Esophagus muscularis mucosa (tissue), 4 donors: ENCODE results near the gene FAM169A. TPM values are rescaled to one million over a fixed set of nuclear protein-coding genes. Genes with fewer than 3 reads are reported as not detected.
"Not testable (repeated sequence)": the region's sequence is repeated elsewhere in the genome, so short reads cannot be mapped to it uniquely, and the experiment has no call there.

Experiments used
- DNase-seq: peaks from one replicate; pipeline ENCODE4 v3.0.0-alpha.2; 2017; ENCODE audit errors: extremely low spot score
- H3K27ac ChIP-seq, 4 donors: fragments of 200-600 bp; sonication (generic); replicated peaks in 1 of 4; 1 replicate in 3 of 4; 2 replicates in 1 of 4; pipeline ENCODE4 v1.5.1; 2016 to 2019; ENCODE audit warnings: mild to moderate bottlenecking in 1 of 4
- H3K27me3 ChIP-seq, 4 donors: fragments of 200-600 bp; sonication (generic); one replicate each; pipeline versions ENCODE4 v1.5.1 to v1.6.0; 2016 to 2019
- H3K36me3 ChIP-seq, 4 donors: fragments of 200-600 bp; sonication (generic); one replicate each; pipeline ENCODE4 v1.5.1; 2016 to 2019
- H3K4me1 ChIP-seq, 4 donors: fragments of 200-600 bp; sonication (generic); one replicate each; pipeline ENCODE4 v1.5.1; 2016 to 2019
- H3K4me3 ChIP-seq, 4 donors: fragments of 200-600 bp; sonication (generic); 1 replicate in 2 of 4; 2 replicates in 2 of 4; pipeline ENCODE4 v1.5.1; 2016 to 2019; ENCODE audit warnings: mild to moderate bottlenecking in 4 of 4, moderate library complexity in 1 of 4
- H3K9me3 ChIP-seq, 4 donors: fragments of 200-600 bp; sonication (generic); 1 replicate in 3 of 4; 2 replicates in 1 of 4; pipeline ENCODE4 v1.5.1; 2016 to 2019
- EP300 ChIP-seq: sonication (generic); formaldehyde crosslinking; IDR thresholded peaks from one replicate; pipeline ENCODE4 v1.6.1; 2017; ENCODE audit warnings: antibody characterized with exemption
- POLR2A ChIP-seq: fragments of 450-650 bp; IDR thresholded peaks from one replicate; pipeline ENCODE4 v1.6.1; 2017; ENCODE audit warnings: antibody characterized with exemption, moderate library complexity, mild to moderate bottlenecking, low read depth
- POLR2AphosphoS5 ChIP-seq, 2 donors: sonication (generic); formaldehyde crosslinking; IDR thresholded peaks; one replicate each; pipeline ENCODE4 v1.6.1; 2017; ENCODE audit warnings: antibody characterized with exemption in 2 of 2
- WGBS: methylation state at CpG from one replicate; pipeline ENCODE4 v1.1.5; 2018; 5-methylcytosine and 5-hydroxymethylcytosine counted together
- intact Hi-C: fragments of 100-400 bp; cut with DNase I; formaldehyde crosslinking; loops from one replicate; pipeline ENCODE4 v1.15.1; 2023
- total RNA-seq, 4 donors: library from RNA; depleted of rRNA; stranded (reverse); fragments of >200 nt; gene quantifications; one replicate each; pipeline versions ENCODE4 v1.1.0 to v1.2.1, GENCODE V29; 2016
- TF ChIP-seq, protein P1 (sequence below), 3 experiments: fragments of 200-600 bp in 2 of 3; fragments of 450-650 bp in 1 of 3; sonication (generic) in 2 of 3; IDR thresholded peaks; one replicate each; pipeline ENCODE4 v1.5.1; 2017 to 2019; ENCODE audit warnings: antibody characterized with exemption in 3 of 3, mild to moderate bottlenecking in 2 of 3, moderate library complexity in 1 of 3

FAM169A gene, protein sequence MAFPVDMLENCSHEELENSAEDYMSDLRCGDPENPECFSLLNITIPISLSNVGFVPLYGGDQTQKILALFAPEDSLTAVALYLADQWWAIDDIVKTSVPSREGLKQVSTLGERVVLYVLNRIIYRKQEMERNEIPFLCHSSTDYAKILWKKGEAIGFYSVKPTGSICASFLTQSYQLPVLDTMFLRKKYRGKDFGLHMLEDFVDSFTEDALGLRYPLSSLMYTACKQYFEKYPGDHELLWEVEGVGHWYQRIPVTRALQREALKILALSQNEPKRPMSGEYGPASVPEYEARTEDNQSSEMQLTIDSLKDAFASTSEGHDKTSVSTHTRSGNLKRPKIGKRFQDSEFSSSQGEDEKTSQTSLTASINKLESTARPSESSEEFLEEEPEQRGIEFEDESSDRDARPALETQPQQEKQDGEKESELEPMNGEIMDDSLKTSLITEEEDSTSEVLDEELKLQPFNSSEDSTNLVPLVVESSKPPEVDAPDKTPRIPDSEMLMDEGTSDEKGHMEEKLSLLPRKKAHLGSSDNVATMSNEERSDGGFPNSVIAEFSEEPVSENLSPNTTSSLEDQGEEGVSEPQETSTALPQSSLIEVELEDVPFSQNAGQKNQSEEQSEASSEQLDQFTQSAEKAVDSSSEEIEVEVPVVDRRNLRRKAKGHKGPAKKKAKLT
- 1 to 10 TPM in 3 of 4 donors, under 1 TPM in 1; 0.80 to 2.1 (median 1.3) TPM for total RNA-seq

DNA sequence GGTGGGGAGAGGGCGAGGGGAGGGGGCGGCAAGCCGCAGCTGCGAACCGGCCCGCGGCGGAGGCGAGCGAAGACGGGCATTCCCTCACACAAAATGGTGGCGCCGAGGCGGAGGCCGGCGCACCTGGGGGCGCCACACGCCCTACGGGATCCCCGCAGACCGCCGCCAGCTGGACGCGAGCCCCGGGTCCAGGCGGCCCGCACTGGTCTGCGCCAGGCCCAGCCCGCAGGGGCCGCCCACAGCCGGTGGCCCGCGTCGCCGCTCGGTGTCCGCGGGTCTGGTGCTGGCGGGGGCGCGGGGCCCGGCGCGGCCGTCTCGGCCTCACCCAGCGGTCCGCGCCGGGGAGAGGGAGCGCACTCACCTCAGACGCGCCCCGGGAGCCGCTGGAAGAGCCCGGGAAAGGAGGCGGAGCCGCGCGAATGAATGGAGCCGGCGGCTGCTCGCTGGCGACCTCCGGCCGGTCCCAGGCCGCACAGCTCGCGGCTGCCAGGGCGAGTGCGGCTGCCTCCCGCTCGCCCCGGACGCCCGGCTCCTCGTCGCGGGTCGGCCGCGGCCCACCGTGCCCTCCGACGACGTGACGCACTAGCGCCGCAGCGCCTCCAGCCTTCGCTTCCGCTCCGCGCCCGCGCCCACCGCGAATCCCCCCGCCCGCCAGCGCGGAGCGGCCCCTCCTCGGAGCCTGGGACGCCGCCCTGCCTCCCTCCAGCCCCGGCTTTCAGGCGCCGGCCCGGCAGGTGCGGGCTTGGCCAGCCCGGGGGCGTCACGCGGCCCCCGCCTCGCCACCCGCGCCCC is at the start of gene FAM169A:
FAM169A (minus strand) TSS at position 584 of the 792 bp plus-strand sequence. CDS start 24,711 bp downstream, outside the sequence.
- Histone ChIP-seq H3K4me1 (peaks cover 3 to 19% (median 13%) of the 10 kb centered on the region in 4 donors), H3K36me3 (no peaks in the 10 kb centered on the region), H3K9me3 (no peaks in the 10 kb centered on the region), H3K4me3 (peak within 1 kb of the TSS; percentile 61 to 77 (median 66)), H3K27ac (peak within 1 kb of the TSS in 1 of 4 donors; percentile 37), H3K27me3 (peaks cover 0 to 33% (median 0%) of the 10 kb centered on the region in 4 donors)
- DNase-seq: no peak
- under 1% methylated on average over 17 of the region's 119 CpGs for WGBS
- intact Hi-C loops: no loop called here
- TF ChIP-seq EP300: no peak
- TF ChIP-seq POLR2A: no peak
- no peak for TF ChIP-seq POLR2AphosphoS5 (IDR thresholded peaks at IDR 0.05)
- TF ChIP-seq, protein P1, sequence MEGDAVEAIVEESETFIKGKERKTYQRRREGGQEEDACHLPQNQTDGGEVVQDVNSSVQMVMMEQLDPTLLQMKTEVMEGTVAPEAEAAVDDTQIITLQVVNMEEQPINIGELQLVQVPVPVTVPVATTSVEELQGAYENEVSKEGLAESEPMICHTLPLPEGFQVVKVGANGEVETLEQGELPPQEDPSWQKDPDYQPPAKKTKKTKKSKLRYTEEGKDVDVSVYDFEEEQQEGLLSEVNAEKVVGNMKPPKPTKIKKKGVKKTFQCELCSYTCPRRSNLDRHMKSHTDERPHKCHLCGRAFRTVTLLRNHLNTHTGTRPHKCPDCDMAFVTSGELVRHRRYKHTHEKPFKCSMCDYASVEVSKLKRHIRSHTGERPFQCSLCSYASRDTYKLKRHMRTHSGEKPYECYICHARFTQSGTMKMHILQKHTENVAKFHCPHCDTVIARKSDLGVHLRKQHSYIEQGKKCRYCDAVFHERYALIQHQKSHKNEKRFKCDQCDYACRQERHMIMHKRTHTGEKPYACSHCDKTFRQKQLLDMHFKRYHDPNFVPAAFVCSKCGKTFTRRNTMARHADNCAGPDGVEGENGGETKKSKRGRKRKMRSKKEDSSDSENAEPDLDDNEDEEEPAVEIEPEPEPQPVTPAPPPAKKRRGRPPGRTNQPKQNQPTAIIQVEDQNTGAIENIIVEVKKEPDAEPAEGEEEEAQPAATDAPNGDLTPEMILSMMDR (IDR thresholded peaks at IDR 0.05): no peak

DNA sequence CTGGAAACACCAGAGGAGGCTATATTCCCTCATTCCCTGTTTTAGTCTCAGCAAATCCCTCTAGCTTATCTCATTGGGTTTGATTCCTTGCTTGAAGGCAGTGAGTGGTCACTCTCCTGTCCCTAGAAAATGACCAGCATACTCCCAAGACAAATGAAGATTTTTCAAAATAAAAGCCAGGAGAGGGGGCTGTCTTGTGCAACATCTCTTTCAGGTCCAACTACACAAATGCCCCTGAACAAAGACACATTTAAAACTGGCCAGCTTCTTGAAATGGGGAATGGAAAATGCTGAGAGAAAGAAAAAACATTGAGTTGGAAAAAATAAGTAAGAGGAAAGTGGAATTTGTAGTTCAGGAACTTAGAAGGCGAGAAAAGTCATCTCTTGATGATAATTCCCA is 49.3 kb upstream of the FAM169A start:
- DNase-seq: no peak
- H3K4me1 ChIP-seq: no peaks in the 10 kb centered on the region
- H3K27me3 ChIP-seq: peaks cover 0 to 7% (median 0%) of the 10 kb centered on the region in 4 donors
- TF ChIP-seq, protein P1 (IDR thresholded peaks at IDR 0.05): no peak
- TF ChIP-seq EP300 (no peak), POLR2A (no peak), POLR2AphosphoS5 (IDR thresholded peaks at IDR 0.05) (no peak)
- no peak overlapping the region for H3K4me3 ChIP-seq
- no peaks in the 10 kb centered on the region for H3K9me3 ChIP-seq
- intact Hi-C loops: loop anchor here (5.0 kb wide), 2 partner anchors 148 to 243 kb away; partner anchors contain the start of genes GFM2 and NSA2
- no peaks in the 10 kb centered on the region for H3K36me3 ChIP-seq
- 88% methylated on average over 1 of the region's 1 CpG for WGBS
- no peak overlapping the region for H3K27ac ChIP-seq

DNA sequence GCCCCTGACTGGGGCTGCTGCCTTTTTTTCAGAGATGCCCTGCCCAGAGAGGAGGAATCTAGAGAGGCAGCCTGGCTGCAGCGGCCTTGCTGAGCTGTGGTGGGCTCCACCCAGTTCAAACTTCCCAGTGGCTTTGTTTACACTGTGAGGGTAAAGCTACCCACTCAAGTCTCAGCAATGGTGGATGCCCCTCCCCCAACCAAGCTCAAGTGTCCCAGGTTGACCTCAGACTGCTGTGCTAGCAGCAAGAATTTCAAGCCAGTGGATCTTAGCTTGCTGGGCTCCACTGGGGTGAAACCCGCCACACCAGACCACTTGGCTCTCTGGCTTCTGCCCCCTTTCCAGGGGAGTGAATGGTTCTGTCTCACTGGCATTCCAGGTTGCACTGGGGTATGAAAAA is 45.2 kb upstream of the FAM169A start:
- no CpG with 5 or more reads among the region's 2 CpGs for WGBS
- DNase-seq, H3K4me1 ChIP-seq, intact Hi-C loops, H3K36me3 ChIP-seq, H3K27ac ChIP-seq, H3K4me3 ChIP-seq, H3K27me3 ChIP-seq, H3K9me3 ChIP-seq: not testable (repeated sequence)

DNA sequence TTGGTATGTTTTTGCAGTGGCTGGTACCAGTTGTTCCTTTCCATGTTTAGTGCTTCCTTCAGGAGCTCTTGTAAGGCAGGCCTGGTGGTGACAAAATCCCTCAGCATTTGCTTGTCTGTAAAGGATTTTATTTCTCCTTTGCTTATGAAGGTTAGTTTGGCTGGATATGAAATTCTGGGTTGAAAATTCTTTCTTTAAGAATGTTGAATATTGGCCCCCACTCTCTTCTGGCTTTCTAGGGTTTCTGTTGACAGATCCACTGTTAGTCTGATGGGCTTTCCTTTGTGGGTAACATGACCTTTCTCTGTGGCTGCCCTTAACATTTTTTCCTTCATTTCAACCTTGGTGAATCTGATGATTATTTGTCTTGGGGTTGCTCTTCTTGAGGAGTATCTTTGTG is 43.7 kb upstream of the FAM169A start:
- H3K27ac ChIP-seq, DNase-seq, intact Hi-C loops, H3K27me3 ChIP-seq, H3K4me1 ChIP-seq, H3K9me3 ChIP-seq, H3K4me3 ChIP-seq, H3K36me3 ChIP-seq: not testable (repeated sequence)

DNA sequence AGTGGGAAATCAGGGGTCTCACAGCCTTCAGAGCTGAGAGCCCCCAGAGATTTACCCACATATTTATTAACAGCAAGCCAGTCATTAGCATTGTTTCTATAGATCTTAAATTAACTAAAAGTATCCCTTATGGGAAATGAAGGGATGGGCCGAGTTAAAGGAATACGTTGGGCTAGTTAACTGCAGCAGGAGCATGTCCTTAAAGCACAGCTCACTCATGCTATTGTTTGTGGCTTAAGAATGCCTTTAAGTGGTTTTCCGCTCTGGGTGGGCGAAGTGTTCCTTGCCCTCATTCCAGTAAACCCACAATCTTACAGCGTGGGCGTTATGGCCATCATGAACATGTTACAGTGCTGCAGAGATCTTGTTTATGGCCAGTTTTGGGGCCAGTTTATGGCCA is 42.0 kb upstream of the FAM169A start:
- H3K36me3 ChIP-seq, DNase-seq, H3K9me3 ChIP-seq, H3K27me3 ChIP-seq, H3K4me1 ChIP-seq, intact Hi-C loops, H3K4me3 ChIP-seq, H3K27ac ChIP-seq: not testable (repeated sequence)
- WGBS: 94% methylated on average over 6 of the region's 6 CpGs

DNA sequence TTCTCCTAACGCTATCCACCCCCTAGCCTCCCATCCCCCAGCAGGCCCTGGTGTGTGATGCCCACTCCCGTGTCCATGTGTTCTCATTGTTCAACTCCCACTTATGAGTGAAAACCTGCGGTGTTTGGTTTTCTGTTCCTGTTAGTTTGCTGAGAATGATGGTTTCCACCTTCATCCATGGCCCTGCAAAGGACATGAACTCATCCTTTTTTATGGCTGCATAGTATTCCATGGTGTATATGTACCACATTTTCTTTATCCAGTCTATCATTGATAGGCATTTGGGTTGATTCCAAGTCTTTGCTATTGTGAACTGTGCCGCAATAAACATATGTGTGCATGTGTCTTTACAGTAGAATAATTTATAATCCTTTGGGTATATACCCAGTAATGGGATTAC is 38.5 kb upstream of the FAM169A start:
- WGBS: 99% methylated on average over 4 of the region's 4 CpGs
- intact Hi-C loops, DNase-seq: not testable (repeated sequence)

More for the DNA sequence above, 38.5 kb upstream of the FAM169A start:
- H3K4me1 ChIP-seq, H3K4me3 ChIP-seq, H3K27me3 ChIP-seq, H3K36me3 ChIP-seq, H3K9me3 ChIP-seq, H3K27ac ChIP-seq: not testable (repeated sequence)
